H1 (cell line): ENCODE data around the gene ADK. TPM values are rescaled to one million over a fixed set of nuclear protein-coding genes. Genes with fewer than 3 reads are reported as not detected.

Experiments used
- CTCF ChIA-PET: fragments of 300-600 bp; sonication (Branson Sonifier 250); formaldehyde crosslinking; loops from one replicate; lab custom pipeline; 2021; ENCODE audit not compliant: partially characterized antibody; lab: Charles Lee
- POLR2A ChIA-PET: fragments of 300-600 bp; sonication (Branson Sonifier 250); formaldehyde crosslinking; loops from one replicate; lab custom pipeline; 2021; ENCODE audit warnings: inconsistent platforms; ENCODE audit not compliant: partially characterized antibody; lab: Charles Lee
- DNase-seq, 2 experiments: peaks; one replicate each; pipeline versions ENCODE4 v3.0.0 to v3.0.0-alpha.2; 2010 to 2022; ENCODE audit warnings: low spot score in 2 of 2, low read depth in 1 of 2, mixed read lengths in 1 of 2
- FAIRE-seq: peaks from 2 replicates; lab custom pipeline; 2011; peaks lifted over from hg19 to GRCh38; lab: Jason Lieb, UNC
- H2AFZ ChIP-seq: 2 replicates; pipeline ENCODE4 v1.8.1; 2012; ENCODE audit warnings: low read length, inconsistent platforms
- H2AK5ac ChIP-seq: 2 replicates; pipeline ENCODE4 v1.6.1; 2013; ENCODE audit warnings: low read depth, low read length
- H2BK120ac ChIP-seq: replicated peaks from 2 replicates; pipeline ENCODE3; 2013; ENCODE audit warnings: low read depth, low read length, inconsistent platforms
- H2BK12ac ChIP-seq: 2 replicates; pipeline ENCODE4 v1.6.1; 2013; ENCODE audit warnings: low read depth, low read length
- H2BK15ac ChIP-seq: 2 replicates; pipeline ENCODE4 v1.6.1; 2013; ENCODE audit warnings: low read length
- H2BK20ac ChIP-seq: 2 replicates; pipeline ENCODE4 v1.6.1; 2013; ENCODE audit warnings: low read length
- H2BK5ac ChIP-seq: 2 replicates; pipeline ENCODE4 v1.6.1; 2013; ENCODE audit warnings: low read depth, low read length
- H3K14ac ChIP-seq: 2 replicates; pipeline ENCODE4 v1.6.1; 2013; ENCODE audit warnings: inconsistent platforms; ENCODE audit not compliant: insufficient read length
- H3K18ac ChIP-seq: 2 replicates; pipeline ENCODE4 v1.6.1; 2013; ENCODE audit warnings: low read length; ENCODE audit errors: extremely low read depth
- H3K23ac ChIP-seq: 2 replicates; pipeline ENCODE4 v1.6.1; 2013; ENCODE audit warnings: inconsistent platforms; ENCODE audit not compliant: insufficient read length
- H3K23me2 ChIP-seq: 2 replicates; pipeline ENCODE4 v1.6.1; 2013; ENCODE audit warnings: low read depth, low read length
- H3K27ac ChIP-seq: 2 replicates; pipeline ENCODE4 v1.6.1; 2011; ENCODE audit warnings: low read depth, low read length, inconsistent platforms
- H3K27me3 ChIP-seq, 4 experiments: replicated peaks in 1 of 4; 1 replicate in 1 of 4; 2 replicates in 3 of 4; pipeline versions ENCODE4 v1.6.1 to v1.8.1; 2011 to 2013; ENCODE audit warnings: low read length in 3 of 4, mild to moderate bottlenecking in 3 of 4, inconsistent platforms in 2 of 4, mixed read lengths in 2 of 4, moderate library complexity in 1 of 4; ENCODE audit not compliant: control insufficient read depth in 3 of 4, insufficient read depth in 3 of 4; ENCODE audit errors: extremely low read depth in 1 of 4
- H3K36me3 ChIP-seq, 4 experiments: 2 replicates each; pipeline versions ENCODE4 v1.6.1 to v1.8.1; 2011 to 2013; ENCODE audit warnings: mild to moderate bottlenecking in 4 of 4, low read length in 3 of 4, moderate library complexity in 2 of 4, control low read depth in 1 of 4, inconsistent platforms in 1 of 4; ENCODE audit not compliant: insufficient read depth in 4 of 4, control insufficient read depth in 2 of 4
- H3K4ac ChIP-seq: replicated peaks from 2 replicates; pipeline ENCODE3; 2013; ENCODE audit warnings: low read length, low read depth, mixed read lengths, inconsistent platforms; ENCODE audit not compliant: insufficient read length
- H3K4me1 ChIP-seq, 4 experiments: replicated peaks in 1 of 4; 1 replicate in 1 of 4; 2 replicates in 3 of 4; pipeline versions ENCODE4 v1.6.1 to v1.8.1; 2011 to 2013; ENCODE audit warnings: low read length in 3 of 4, inconsistent platforms in 2 of 4, mixed read lengths in 1 of 4; ENCODE audit not compliant: insufficient read depth in 4 of 4, control insufficient read depth in 3 of 4
- H3K4me2 ChIP-seq, 2 experiments: 2 replicates each; pipeline versions ENCODE4 v1.6.1 to v1.8.1; 2011 to 2013; ENCODE audit warnings: low read depth in 2 of 2, low read length in 2 of 2, control low read depth in 1 of 2, inconsistent platforms in 1 of 2, mild to moderate bottlenecking in 1 of 2; ENCODE audit not compliant: insufficient read depth in 1 of 2
- H3K4me3 ChIP-seq, 4 experiments: fragments of 200-600, 300-600 bp in 1 of 4; sonication (generic), shearing (Covaris generic), sonication (Bioruptor Twin) in 1 of 4; 2 replicates each; pipeline versions ENCODE4 v1.5.1 to v1.8.1; 2011 to 2016; ENCODE audit warnings: low read length in 4 of 4, low read depth in 3 of 4, control low read depth in 2 of 4, inconsistent platforms in 2 of 4, mild to moderate bottlenecking in 2 of 4, mixed read lengths in 1 of 4, moderate library complexity in 1 of 4; ENCODE audit not compliant: insufficient read depth in 2 of 4; ENCODE audit errors: extremely low read depth in 1 of 4
- H3K56ac ChIP-seq: replicated peaks from 2 replicates; pipeline ENCODE3; 2013; ENCODE audit warnings: low read depth, mild to moderate bottlenecking, mixed read lengths, low read length, inconsistent platforms; ENCODE audit not compliant: insufficient read length
- H3K79me1 ChIP-seq: 2 replicates; pipeline ENCODE4 v1.6.1; 2013; ENCODE audit warnings: low read depth, low read length, control low read depth
- H3K79me2 ChIP-seq, 2 experiments: 2 replicates each; pipeline versions ENCODE4 v1.6.1 to v1.8.1; 2012 to 2013; ENCODE audit warnings: low read length in 2 of 2, mild to moderate bottlenecking in 2 of 2, inconsistent platforms in 1 of 2; ENCODE audit not compliant: insufficient read depth in 2 of 2, control insufficient read depth in 1 of 2
- H3K9ac ChIP-seq, 4 experiments: replicated peaks in 1 of 4; 1 replicate in 1 of 4; 2 replicates in 3 of 4; pipeline versions ENCODE4 v1.6.1 to v1.8.1; 2011 to 2013; ENCODE audit warnings: low read depth in 3 of 4, low read length in 3 of 4, control low read depth in 2 of 4, mild to moderate bottlenecking in 2 of 4, moderate library complexity in 2 of 4, inconsistent platforms in 1 of 4; ENCODE audit errors: extremely low read depth in 1 of 4
- H3K9me3 ChIP-seq, 2 experiments: 2 replicates each; pipeline versions ENCODE4 v1.6.1 to v1.8.1; 2012 to 2013; ENCODE audit warnings: mild to moderate bottlenecking in 2 of 2, moderate library complexity in 2 of 2, control low read depth in 1 of 2, inconsistent platforms in 1 of 2, low read depth in 1 of 2, low read length in 1 of 2, mixed read lengths in 1 of 2; ENCODE audit not compliant: insufficient read depth in 2 of 2
- H4K20me1 ChIP-seq, 2 experiments: replicated peaks in 1 of 2; 2 replicates each; pipeline versions ENCODE3 to v1.8.1; 2011 to 2013; ENCODE audit warnings: inconsistent platforms in 2 of 2, low read length in 2 of 2, mild to moderate bottlenecking in 1 of 2; ENCODE audit not compliant: insufficient read depth in 2 of 2, control insufficient read depth in 1 of 2
- H4K5ac ChIP-seq: 2 replicates; pipeline ENCODE4 v1.6.1; 2013; ENCODE audit warnings: low read length, low read depth, mixed read lengths, inconsistent platforms; ENCODE audit not compliant: insufficient read length
- H4K8ac ChIP-seq: 2 replicates; pipeline ENCODE4 v1.8.0; 2013; ENCODE audit warnings: mild to moderate bottlenecking, moderate library complexity, low read length, inconsistent platforms; ENCODE audit not compliant: insufficient read depth; ENCODE audit errors: extremely low read depth
- H4K91ac ChIP-seq: replicated peaks from 2 replicates; pipeline ENCODE3; 2013; ENCODE audit warnings: low read length, mixed read lengths, inconsistent platforms; ENCODE audit not compliant: insufficient read length
- RAD21 ChIP-seq, 2 experiments: IDR thresholded peaks in 1 of 2; conservative IDR thresholded peaks in 1 of 2; 2 replicates each; pipeline ENCODE4 v1.6.1; 2011; ENCODE audit warnings: low read depth in 2 of 2, low read length in 2 of 2, improper control_type of control experiment in 1 of 2, inconsistent platforms in 1 of 2, mild to moderate bottlenecking in 1 of 2, moderate library complexity in 1 of 2
- SIX5 ChIP-seq: IDR thresholded peaks from 2 replicates; pipeline ENCODE4 v1.6.1; 2011; ENCODE audit warnings: mild to moderate bottlenecking, low read depth, low read length
- WGBS, 2 experiments: shearing (Covaris generic) in 1 of 2; methylation state at CpG; one replicate each; pipeline versions ENCODE4 v1.1.6 to v1.1.7; 2013 to 2015; ENCODE audit warnings: low lambda C conversion rate in 2 of 2, mixed read lengths in 2 of 2, inconsistent platforms in 1 of 2, low coverage in 1 of 2, missing lambda C conversion rate in 1 of 2; ENCODE audit not compliant: insufficient replicate concordance in 2 of 2, insufficient coverage in 1 of 2, insufficient read length in 1 of 2; ENCODE audit errors: extremely low coverage in 1 of 2, missing lambda C conversion rate in 1 of 2; 5-methylcytosine and 5-hydroxymethylcytosine counted together
- polyA plus RNA-seq, 7 experiments: library from polyadenylated mRNA; depleted of rRNA in 3 of 7; stranded (reverse) in 5 of 7; unstranded in 2 of 7; fragments of >200 nt in 5 of 7; fragments of 200-250 nt in 2 of 7; gene quantifications; 1 replicate in 5 of 7; 2 replicates in 1 of 7; 4 replicates in 1 of 7; pipeline versions ENCODE4 v1.2.1 to v1.2.3, GENCODE V29; 2011 to 2013; ENCODE audit warnings: missing spikeins in 2 of 7, mixed read lengths in 2 of 7
- total RNA-seq: library from RNA; stranded (reverse); fragmentation: NEBNext Ultra II Directional; extraction: Animal tissue kit (Norgen Biotek cat#: 25700); gene quantifications from 2 replicates; pipeline ENCODE4 v1.2.1, GENCODE V29; 2021
- TF ChIP-seq, protein P1 (sequence below), 3 experiments: IDR thresholded peaks; 1 replicate in 2 of 3; 2 replicates in 1 of 3; pipeline versions ENCODE4 v1.5.1 to v1.6.1; 2011; ENCODE audit warnings: low read length in 3 of 3, mild to moderate bottlenecking in 3 of 3, inconsistent platforms in 2 of 3, low read depth in 1 of 3, moderate library complexity in 1 of 3; ENCODE audit not compliant: insufficient read depth in 1 of 3; ENCODE audit errors: control extremely low read depth in 1 of 3

ADK gene
- total and polyA plus RNA-seq, 2 of the 8 experiments (the other 6 are each of a cell fraction or from before 2014, with no cell fraction given), result 12.3 to 42.4 TPM

DNA sequence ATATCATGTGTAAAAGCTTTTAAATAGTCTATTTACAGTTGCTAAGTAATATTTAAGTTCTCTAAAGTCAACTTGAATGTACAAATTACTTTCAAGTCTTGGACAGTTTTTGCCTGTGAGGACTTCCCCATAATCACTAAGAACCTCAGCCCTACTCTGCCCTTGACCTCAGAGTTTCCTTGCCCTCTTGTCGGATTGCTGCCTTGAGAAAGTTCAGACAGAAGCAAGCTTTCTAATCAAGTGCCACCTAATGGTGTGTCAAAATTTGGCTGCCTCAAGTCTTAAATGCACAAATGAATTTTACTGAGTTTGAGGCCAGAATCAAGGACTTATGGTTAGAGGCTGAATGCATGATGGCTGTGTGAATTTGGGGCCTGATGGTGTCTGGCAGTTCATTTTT, 587.0 kb downstream of the ADK start:
- Histone ChIP-seq H4K91ac (no peak overlapping the region), H3K27ac (no peak overlapping the region), H2BK12ac (no peak overlapping the region), H2BK20ac (no peak overlapping the region), H4K20me1 (no peaks in the 10 kb centered on the region), H3K18ac (no peak overlapping the region), H3K23ac (no peak overlapping the region), H3K9ac (no peak overlapping the region), H3K4ac (no peak overlapping the region), H3K4me2 (no peak overlapping the region), H3K9me3 (no peaks in the 10 kb centered on the region), H2BK5ac (no peak overlapping the region), H2AFZ (no peak overlapping the region), H4K5ac (no peak overlapping the region), H3K4me3 (no peak overlapping the region), H3K23me2 (no peaks in the 10 kb centered on the region), H3K36me3 (no peaks in the 10 kb centered on the region), H2AK5ac (no peak overlapping the region), H3K4me1 (no peaks in the 10 kb centered on the region), H2BK120ac (no peak overlapping the region), H3K14ac (no peak overlapping the region), H3K27me3 (no peaks in the 10 kb centered on the region), H3K79me1 (no peaks in the 10 kb centered on the region), H3K79me2 (no peaks in the 10 kb centered on the region), H4K8ac (no peak overlapping the region), H3K56ac (no peak overlapping the region), H2BK15ac (no peak overlapping the region)
- FAIRE-seq, result peak; percentile 24
- WGBS, 2 experiments, result 93% methylated on average over 1 of the region's 1 CpG; no CpG with 5 or more reads in 1 of the 2 experiments
- POLR2A ChIA-PET, result interaction anchor here (0.6 to 0.9 kb wide), 2 partner anchors 79 to 562 kb away, joined by 3 read pairs; no protein-coding TSS in a partner anchor
- DNase-seq, result no peak
- TF ChIP-seq SIX5 (no peak), RAD21 (IDR thresholded peaks at IDR 0.05 in 1 of 2, conservative IDR thresholded peaks at IDR 0.05 in 1 of 2; ENCODE audit: low read depth in 2 of 2, low read length in 2 of 2) (peak in 1 of 2 experiments; percentile 29; a peak in 1 of 4 replicates)
- TF ChIP-seq, protein P1, sequence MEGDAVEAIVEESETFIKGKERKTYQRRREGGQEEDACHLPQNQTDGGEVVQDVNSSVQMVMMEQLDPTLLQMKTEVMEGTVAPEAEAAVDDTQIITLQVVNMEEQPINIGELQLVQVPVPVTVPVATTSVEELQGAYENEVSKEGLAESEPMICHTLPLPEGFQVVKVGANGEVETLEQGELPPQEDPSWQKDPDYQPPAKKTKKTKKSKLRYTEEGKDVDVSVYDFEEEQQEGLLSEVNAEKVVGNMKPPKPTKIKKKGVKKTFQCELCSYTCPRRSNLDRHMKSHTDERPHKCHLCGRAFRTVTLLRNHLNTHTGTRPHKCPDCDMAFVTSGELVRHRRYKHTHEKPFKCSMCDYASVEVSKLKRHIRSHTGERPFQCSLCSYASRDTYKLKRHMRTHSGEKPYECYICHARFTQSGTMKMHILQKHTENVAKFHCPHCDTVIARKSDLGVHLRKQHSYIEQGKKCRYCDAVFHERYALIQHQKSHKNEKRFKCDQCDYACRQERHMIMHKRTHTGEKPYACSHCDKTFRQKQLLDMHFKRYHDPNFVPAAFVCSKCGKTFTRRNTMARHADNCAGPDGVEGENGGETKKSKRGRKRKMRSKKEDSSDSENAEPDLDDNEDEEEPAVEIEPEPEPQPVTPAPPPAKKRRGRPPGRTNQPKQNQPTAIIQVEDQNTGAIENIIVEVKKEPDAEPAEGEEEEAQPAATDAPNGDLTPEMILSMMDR (IDR thresholded peaks at IDR 0.05; ENCODE audit: control extremely low read depth in 1 of 3, insufficient read depth in 1 of 3, low read depth in 1 of 3, low read length in 3 of 3), result peak in 1 of 3 experiments; percentile 7; a peak in 1 of 4 replicates
- CTCF ChIA-PET, result interaction anchor here (0.6 to 2.7 kb wide), 14 partner anchors 10 to 362 kb away, joined by 3 to 12 read pairs (median 3); no protein-coding TSS in a partner anchor
